AG09309 (cell line): ENCODE measurements around the gene CARS1.

Experiments used
- DNase-seq: peaks from one replicate; pipeline ENCODE4 v3.0.0-alpha.2; 2010; ENCODE audit warnings: low read depth
- H3K4me3 ChIP-seq: 2 replicates; pipeline ENCODE4 v1.5.1; 2011; ENCODE audit warnings: mild to moderate bottlenecking, low read depth, low read length, moderate library complexity; ENCODE audit not compliant: control insufficient read depth
- CTCF ChIP-seq: IDR thresholded peaks from 2 replicates; pipeline ENCODE4 v1.5.1; 2011; ENCODE audit warnings: mild to moderate bottlenecking, low read depth, low read length, inconsistent platforms; ENCODE audit not compliant: insufficient read depth, control insufficient read depth; ENCODE audit errors: missing control alignments

The CARS1 gene

DNA sequence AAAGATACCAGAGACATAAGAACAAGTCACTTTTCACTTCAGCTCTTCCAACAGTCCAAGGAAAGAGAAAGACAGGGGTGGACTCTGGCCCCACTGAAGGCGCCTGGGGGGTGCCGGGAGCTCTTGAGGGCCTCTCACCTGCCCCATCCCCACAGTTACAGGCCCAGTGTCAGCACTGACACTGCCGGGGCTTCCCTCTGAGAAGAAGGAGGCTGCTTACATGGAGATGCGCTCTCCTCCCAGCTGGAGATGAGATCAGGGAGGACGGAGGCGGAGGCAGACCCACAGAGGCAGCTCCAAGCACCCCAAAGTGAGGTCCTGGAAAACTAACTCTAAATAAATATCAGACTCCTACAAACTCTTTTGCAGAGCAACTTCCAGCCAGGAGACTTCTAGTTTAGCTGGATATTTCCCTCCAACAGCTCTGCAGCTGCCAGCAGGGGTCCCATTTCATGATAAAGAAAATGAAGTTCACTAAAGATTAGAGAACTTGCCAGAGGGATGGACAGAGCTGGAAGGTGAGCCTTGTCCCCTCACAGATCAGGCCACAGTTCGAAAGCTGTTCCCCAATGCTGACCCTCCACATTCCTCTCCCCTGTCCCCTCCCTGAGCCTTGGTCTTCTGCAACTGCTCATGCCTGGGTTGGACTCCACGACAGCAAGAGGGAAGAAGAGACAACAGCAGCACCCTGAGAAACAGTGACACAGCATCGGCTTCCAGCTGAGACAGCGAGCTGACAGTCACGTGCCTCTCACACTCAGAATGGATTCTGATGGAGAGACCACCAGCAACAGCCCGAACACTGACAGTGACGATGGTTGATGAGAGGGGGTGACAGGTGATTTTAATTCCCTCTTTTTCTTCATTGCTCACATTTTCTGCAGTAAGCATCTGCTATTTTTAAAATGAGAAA is 5.8 kb downstream of the CARS1 start:
- TF ChIP-seq CTCF: peak; percentile 1
- H3K4me3 ChIP-seq: no peak overlapping the region
- no peak for DNase-seq

GRCh38 chr11:3050386-3051195 is 6.6 kb downstream of the CARS1 start:
- no peak for TF ChIP-seq CTCF
- DNase-seq: no peak
- no peak overlapping the region for H3K4me3 ChIP-seq

DNA sequence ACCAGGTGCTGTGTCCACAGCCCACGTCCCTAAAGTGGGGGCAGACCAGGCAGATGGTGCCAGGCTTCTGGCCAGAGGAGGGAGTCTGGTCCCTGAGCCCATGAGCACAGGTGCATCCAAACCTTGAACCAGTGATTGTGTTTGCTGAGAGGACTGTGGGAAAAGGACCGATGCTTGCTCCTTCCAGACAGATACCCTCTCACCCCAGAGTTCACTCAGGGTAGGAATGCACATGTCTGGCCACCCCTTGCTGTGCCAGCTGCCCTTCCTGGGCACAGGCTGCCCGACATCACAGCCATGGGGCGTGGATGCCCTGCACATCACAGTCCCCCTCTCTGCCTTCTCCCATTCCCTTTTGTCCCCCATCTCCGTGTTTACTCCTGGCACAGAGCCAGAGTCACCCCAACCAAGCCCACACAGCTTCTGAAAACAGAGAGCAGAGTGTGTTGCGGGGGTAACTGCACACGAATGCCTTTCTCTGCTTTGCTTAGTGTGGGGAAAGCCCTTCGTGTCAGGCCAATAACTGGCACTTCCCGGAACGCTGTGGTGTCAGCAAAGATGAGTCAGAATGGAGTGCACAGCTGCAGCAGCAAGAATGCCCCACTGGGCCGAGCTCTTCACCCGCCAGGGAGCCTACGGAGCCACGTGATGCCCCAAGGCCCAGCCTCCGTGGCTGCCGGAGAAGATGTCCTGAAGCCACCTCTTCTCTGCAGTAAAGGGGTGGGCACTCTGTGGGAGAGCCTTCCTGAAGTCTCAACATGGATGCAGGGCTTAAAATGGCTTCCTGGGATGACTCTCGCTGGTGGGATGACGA is 7.6 kb downstream of the CARS1 start:
- H3K4me3 ChIP-seq: peak overlapping the region; percentile 14
- peak; percentile 92 for DNase-seq
- TF ChIP-seq CTCF: peak; percentile 64

DNA sequence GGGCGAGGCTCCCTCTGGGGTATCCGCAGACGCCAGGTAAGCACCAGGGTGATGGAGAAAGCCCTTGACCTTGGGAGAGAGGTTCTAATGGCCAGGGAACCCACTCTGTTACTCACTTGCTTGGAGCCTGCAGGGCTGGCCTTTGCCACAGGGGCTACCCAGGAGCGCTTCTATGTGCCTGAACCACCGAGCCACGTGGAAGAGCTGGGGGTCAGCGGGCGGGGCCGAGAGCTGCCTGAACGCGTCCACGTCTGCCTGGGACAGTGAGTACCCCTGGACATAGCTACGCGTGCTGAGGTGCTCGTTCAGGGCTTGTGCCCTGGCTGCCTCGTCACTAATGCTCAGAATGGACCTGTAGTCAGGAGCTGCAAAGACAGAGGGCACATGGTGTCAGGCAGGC is 9.6 kb downstream of the CARS1 start:
- H3K4me3 ChIP-seq: no peak overlapping the region
- DNase-seq: no peak
- TF ChIP-seq CTCF: no peak

GRCh38 chr11:3046641-3047040 is 10.6 kb downstream of the CARS1 start:
- H3K4me3 ChIP-seq: no peak overlapping the region
- no peak for DNase-seq
- no peak for TF ChIP-seq CTCF

DNA sequence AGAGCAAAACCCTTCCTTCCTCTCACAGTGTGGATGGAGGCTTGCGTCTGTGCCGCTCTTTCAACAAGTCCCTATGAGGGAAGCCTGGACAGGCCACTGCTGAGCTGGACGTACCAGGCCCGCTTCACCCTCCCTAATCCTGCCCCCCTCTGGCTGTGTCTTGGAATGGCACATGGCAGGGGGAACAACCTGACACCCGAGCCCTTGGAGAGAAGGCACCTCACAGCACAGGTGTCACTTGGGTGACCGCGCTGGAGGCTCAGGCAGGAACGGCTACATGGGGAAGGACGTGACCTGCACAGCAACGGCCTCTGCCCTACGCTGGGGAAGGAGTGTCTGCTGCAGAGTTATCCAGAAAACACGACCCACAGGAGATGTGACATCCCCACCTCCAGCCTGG is 11.0 kb downstream of the CARS1 start:
- TF ChIP-seq CTCF: peak; percentile 34
- H3K4me3 ChIP-seq: no peak overlapping the region
- DNase-seq: no peak
